Endothelial cell (in vitro differentiated cells): ENCODE measurements around the gene ANAPC2. TPM values are rescaled to one million over a fixed set of nuclear protein-coding genes. Genes with fewer than 3 reads are reported as not detected.

ENCODE experiments used
- DNase-seq: peaks from one replicate; pipeline ENCODE4 v3.0.0; 2021; ENCODE audit warnings: low spot score
- H3K27ac Mint-ChIP-seq: one replicate; pipeline ENCODE4 v1.8.0; 2021; ENCODE audit warnings: mixed read lengths, inconsistent platforms; ENCODE audit not compliant: unreplicated experiment
- H3K27me3 Mint-ChIP-seq: one replicate; pipeline ENCODE4 v1.8.0; 2021; ENCODE audit warnings: mild to moderate bottlenecking, moderate library complexity, mixed read lengths, inconsistent platforms; ENCODE audit not compliant: unreplicated experiment
- H3K36me3 Mint-ChIP-seq: one replicate; pipeline ENCODE4 v1.8.0; 2021; ENCODE audit warnings: mild to moderate bottlenecking, low read depth, mixed read lengths, inconsistent platforms; ENCODE audit not compliant: unreplicated experiment
- H3K4me1 Mint-ChIP-seq: one replicate; pipeline ENCODE4 v1.8.0; 2021; ENCODE audit warnings: mild to moderate bottlenecking, mixed read lengths, inconsistent platforms; ENCODE audit not compliant: unreplicated experiment
- H3K4me3 Mint-ChIP-seq: one replicate; pipeline ENCODE4 v1.8.0; 2021; ENCODE audit warnings: mild to moderate bottlenecking, mixed read lengths, inconsistent platforms; ENCODE audit not compliant: unreplicated experiment
- H3K9me3 Mint-ChIP-seq: one replicate; pipeline ENCODE4 v1.8.0; 2021; ENCODE audit warnings: mixed read lengths, inconsistent platforms; ENCODE audit not compliant: unreplicated experiment
- CTCF ChIP-seq: fragments of 200-600 bp; sonication (generic); IDR thresholded peaks from one replicate; pipeline ENCODE4 v1.5.0; 2021; ENCODE audit warnings: antibody characterized with exemption; ENCODE audit not compliant: unreplicated experiment
- total RNA-seq: library from RNA; stranded (reverse); fragmentation: NEBNext Ultra II Directional; extraction: Animal tissue kit (Norgen Biotek cat#: 25700); gene quantifications from one replicate; pipeline ENCODE4 v1.2.1, GENCODE V29; 2021; ENCODE audit not compliant: unreplicated experiment

ANAPC2 gene
- total RNA-seq, 1 donor from 2014 or later, result 76.8 TPM

DNA sequence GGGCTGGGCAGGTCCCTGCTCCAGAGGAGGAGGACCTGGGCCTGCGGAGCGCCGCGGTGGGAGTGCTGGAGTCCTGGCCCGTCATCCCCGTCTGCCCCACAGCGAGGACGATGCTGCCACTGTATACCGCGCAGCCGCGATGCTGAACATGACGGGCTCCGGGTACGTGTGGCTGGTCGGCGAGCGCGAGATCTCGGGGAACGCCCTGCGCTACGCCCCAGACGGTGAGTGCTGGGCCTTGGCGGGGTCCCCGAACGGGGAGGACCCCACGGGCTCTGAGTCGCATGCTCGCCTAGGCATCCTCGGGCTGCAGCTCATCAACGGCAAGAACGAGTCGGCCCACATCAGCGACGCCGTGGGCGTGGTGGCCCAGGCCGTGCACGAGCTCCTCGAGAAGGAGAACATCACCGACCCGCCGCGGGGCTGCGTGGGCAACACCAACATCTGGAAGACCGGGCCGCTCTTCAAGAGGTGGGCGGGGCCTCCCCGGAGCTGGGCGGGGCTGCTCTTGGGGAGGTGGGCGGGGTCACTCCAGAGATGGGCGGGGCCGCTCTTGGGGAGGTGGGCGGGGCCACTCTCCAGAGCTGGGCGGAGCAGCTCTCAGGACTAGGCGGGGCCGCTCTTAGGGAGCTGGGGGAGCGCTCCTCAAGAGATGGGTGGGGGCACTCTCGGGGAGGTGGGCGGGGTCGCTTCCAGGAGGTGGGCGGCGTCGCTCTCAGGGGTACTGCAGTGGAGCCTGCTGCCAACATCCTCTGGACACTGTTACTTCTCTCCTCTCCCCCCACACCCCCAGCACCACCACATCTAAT is 31.6 kb downstream of the ANAPC2 start:
- Mint-ChIP-seq H3K36me3 (no peaks in the 10 kb centered on the region), H3K27ac (no peak overlapping the region), H3K4me1 (peaks cover 2% of the 10 kb centered on the region), H3K4me3 (no peak overlapping the region), H3K9me3 (no peaks in the 10 kb centered on the region), H3K27me3 (peaks cover 15% of the 10 kb centered on the region)
- TF ChIP-seq CTCF, result no peak
- peak; percentile 53 for DNase-seq

DNA sequence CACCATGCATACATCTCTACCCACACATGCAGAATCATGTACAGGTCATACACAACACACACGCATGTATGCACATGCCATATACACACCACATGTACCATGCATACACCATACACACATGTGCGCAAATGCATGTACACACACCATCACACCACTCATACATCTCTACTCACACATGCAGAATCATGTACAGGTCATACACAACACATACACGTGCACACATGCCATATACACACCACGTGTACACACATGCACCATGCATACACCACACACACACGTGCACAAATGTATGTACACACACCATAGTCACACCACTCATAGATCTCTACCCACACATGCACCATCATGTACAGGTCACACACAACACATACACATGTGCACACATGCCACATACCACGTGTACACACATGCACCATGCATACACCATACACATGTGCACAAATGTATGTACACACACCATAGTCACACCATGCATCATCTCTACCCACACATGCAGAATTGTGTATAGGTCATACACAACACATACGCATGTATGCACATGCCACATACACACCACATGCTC is 35.4 kb downstream of the ANAPC2 start:
- Mint-ChIP-seq H3K27ac (no peak overlapping the region), H3K36me3 (no peaks in the 10 kb centered on the region), H3K9me3 (no peaks in the 10 kb centered on the region), H3K4me1 (no peaks in the 10 kb centered on the region), H3K27me3 (peaks cover 8% of the 10 kb centered on the region), H3K4me3 (no peak overlapping the region)
- TF ChIP-seq CTCF, result no peak
- no peak for DNase-seq

GRCh38 chr9:137150617-137151457 is 37.5 kb downstream of the ANAPC2 start:
- no peaks in the 10 kb centered on the region for H3K9me3 Mint-ChIP-seq
- no peak overlapping the region for H3K4me3 Mint-ChIP-seq
- H3K27ac Mint-ChIP-seq, result no peak overlapping the region
- H3K27me3 Mint-ChIP-seq, result peaks cover 11% of the 10 kb centered on the region
- no peak for TF ChIP-seq CTCF
- no peaks in the 10 kb centered on the region for H3K36me3 Mint-ChIP-seq
- no peak for DNase-seq
- H3K4me1 Mint-ChIP-seq, result no peaks in the 10 kb centered on the region

DNA sequence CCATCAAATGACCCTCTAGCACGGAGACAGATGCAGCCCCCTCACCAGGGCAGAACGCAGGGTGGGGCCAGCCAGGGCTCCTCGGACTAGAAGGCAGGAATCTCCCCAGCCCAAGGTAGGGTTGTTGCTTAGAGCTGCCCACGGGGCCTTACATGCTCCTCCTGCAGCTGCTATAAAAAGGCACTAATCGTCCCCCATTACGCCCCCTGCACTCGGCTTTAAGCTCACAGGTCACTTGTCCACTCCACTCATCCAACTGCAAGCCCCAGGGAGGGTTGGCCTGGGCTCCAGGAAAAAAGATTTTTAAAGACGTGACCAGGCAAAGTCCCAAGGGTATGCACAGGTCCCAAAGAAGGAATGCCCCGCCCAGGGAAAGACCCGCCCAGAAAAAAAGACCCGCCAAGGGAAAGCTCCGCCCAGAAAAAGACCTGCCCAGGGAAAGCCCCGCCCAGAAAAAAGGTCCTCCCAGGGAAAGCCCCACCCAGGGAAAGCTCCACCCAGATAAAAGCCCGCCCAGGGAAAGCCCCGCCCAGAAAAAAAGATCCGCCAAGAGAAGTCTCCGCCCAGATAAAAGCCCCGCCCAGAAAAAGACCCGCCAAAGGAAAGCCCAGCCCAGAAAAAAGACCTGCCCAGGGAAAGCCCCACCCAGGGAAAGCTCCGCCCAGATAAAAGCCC is 38.3 kb downstream of the ANAPC2 start:
- DNase-seq, result no peak
- H3K4me3 Mint-ChIP-seq, result no peak overlapping the region
- H3K36me3 Mint-ChIP-seq, result no peaks in the 10 kb centered on the region
- peaks cover 10% of the 10 kb centered on the region for H3K27me3 Mint-ChIP-seq
- H3K4me1 Mint-ChIP-seq, result no peaks in the 10 kb centered on the region
- TF ChIP-seq CTCF, result no peak
- H3K9me3 Mint-ChIP-seq, result no peaks in the 10 kb centered on the region
- no peak overlapping the region for H3K27ac Mint-ChIP-seq
